ENCODE data around the gene MAP4K3. TPM values are rescaled to one million over a fixed set of nuclear protein-coding genes. Genes with fewer than 3 reads are reported as not detected.

MAP4K3 gene
- total and polyA plus RNA-seq, 2 of the 4 experiments (the other 2 are of a cell fraction), result 13.2 to 32.6 TPM

DNA sequence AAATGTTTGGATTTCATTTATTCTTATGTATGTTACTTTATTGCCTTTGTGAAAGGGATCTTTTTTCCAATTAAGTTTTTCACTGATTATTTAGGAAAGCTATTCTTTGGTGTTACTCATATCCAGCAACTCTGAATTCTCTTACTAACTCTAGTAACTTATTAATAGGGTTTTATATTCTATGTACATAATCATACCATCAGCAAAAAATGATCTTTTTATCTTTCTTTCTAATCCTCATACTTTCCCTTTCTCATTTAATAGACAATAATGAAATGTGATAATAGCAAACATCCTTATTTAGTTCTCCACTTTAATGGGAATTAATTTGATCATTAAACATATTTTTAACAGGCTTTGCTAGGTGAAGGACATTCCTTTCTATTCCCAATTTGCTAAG lies 181.0 kb downstream of the MAP4K3 start:
- H3K4me2 ChIP-seq (ENCODE audit: low read depth, low read length), result no peak overlapping the region
- H3K18ac ChIP-seq (ENCODE audit: low read depth, low read length), result no peak overlapping the region
- no peak overlapping the region for H4K8ac ChIP-seq (ENCODE audit: low read depth in 2 of 2, low read length in 2 of 2)
- no peak for ATAC-seq (ENCODE audit: low read depth)
- no peak overlapping the region for H2AFZ ChIP-seq (replicated peaks; ENCODE audit: low read length, poor library complexity)
- TF ChIP-seq RFX5 (IDR thresholded peaks at IDR 0.05; ENCODE audit: low read depth, low read length) (no peak), BHLHE40 (IDR thresholded peaks at IDR 0.05; ENCODE audit: low read depth, low read length) (no peak)
- TF ChIP-seq, protein P1, sequence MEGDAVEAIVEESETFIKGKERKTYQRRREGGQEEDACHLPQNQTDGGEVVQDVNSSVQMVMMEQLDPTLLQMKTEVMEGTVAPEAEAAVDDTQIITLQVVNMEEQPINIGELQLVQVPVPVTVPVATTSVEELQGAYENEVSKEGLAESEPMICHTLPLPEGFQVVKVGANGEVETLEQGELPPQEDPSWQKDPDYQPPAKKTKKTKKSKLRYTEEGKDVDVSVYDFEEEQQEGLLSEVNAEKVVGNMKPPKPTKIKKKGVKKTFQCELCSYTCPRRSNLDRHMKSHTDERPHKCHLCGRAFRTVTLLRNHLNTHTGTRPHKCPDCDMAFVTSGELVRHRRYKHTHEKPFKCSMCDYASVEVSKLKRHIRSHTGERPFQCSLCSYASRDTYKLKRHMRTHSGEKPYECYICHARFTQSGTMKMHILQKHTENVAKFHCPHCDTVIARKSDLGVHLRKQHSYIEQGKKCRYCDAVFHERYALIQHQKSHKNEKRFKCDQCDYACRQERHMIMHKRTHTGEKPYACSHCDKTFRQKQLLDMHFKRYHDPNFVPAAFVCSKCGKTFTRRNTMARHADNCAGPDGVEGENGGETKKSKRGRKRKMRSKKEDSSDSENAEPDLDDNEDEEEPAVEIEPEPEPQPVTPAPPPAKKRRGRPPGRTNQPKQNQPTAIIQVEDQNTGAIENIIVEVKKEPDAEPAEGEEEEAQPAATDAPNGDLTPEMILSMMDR (conservative IDR thresholded peaks at IDR 0.05; ENCODE audit: low read depth, low read length), result no peak
- no peak overlapping the region for H4K91ac ChIP-seq (ENCODE audit: insufficient read depth, low read depth, low read length)
- H2BK5ac ChIP-seq (ENCODE audit: low read depth, low read length, poor library complexity, severe bottlenecking), result no peak overlapping the region
- no TSS peak for BruUV-seq (replicated peaks)
- no peaks in the 10 kb centered on the region for H3K27me3 ChIP-seq (ENCODE audit: control insufficient read depth, insufficient read depth, low read length)
- no peak overlapping the region for H2AK9ac ChIP-seq (replicated peaks; ENCODE audit: low read depth, low read length, poor library complexity)
- H3K9me1 ChIP-seq (ENCODE audit: insufficient read depth, low read length), result 0 out of 2 replicates have a peak, but pooled peaks cover 2% of the 10 kb centered on the region
- H3K27ac ChIP-seq (ENCODE audit: insufficient read depth, low read length), result no peak overlapping the region
- H3K56ac ChIP-seq (ENCODE audit: extremely low read depth, insufficient read depth, low read length), result no peak overlapping the region
- dilution Hi-C loops (cut with HindIII; ENCODE audit: low sequenced_read_pairs, unreplicated experiment) (no loop called here), in situ Hi-C loops (cut with MboI; ENCODE audit: low sequenced_read_pairs) (no loop called here), intact Hi-C loops (cut with micrococcal nuclease) (no loop called here)
- H3K36me3 ChIP-seq (ENCODE audit: control insufficient read depth, insufficient read depth, low read length), result peaks cover 48% of the 10 kb centered on the region
- ChIA-PET POLR2A (ENCODE audit: unreplicated experiment) (no interaction called here), CTCF (no interaction called here)
- no peak overlapping the region for H3K4ac ChIP-seq (ENCODE audit: low read depth, low read length)
- no peak overlapping the region for H3K4me3 ChIP-seq (ENCODE audit: insufficient read depth, low read depth, low read length)
- no peaks in the 10 kb centered on the region for H3K4me1 ChIP-seq (ENCODE audit: control insufficient read depth, insufficient read depth, low read length)
- no peak overlapping the region for H3K23ac ChIP-seq (ENCODE audit: low read depth, low read length)
- no peak overlapping the region for H2BK20ac ChIP-seq (ENCODE audit: low read depth, low read length)
- no peaks in the 10 kb centered on the region for H3K9me3 ChIP-seq (ENCODE audit: control insufficient read depth, insufficient read depth, low read length)
- H2BK120ac ChIP-seq (ENCODE audit: low read depth, low read length), result no peak overlapping the region
- no peaks in the 10 kb centered on the region for H4K20me1 ChIP-seq (ENCODE audit: insufficient read depth, low read length)
- 0 out of 4 replicates have a peak, but pooled peaks cover 0 to 3% of the 10 kb centered on the region in 2 experiments for H3K79me1 ChIP-seq (ENCODE audit: low read depth in 1 of 2, low read length in 2 of 2)
- no peak overlapping the region for H3K14ac ChIP-seq (replicated peaks; ENCODE audit: low read depth, low read length)
- H2AK5ac ChIP-seq (ENCODE audit: low read depth, low read length), result no peak overlapping the region
- no peak overlapping the region for H2BK15ac ChIP-seq (ENCODE audit: low read depth, low read length)
- DNase-seq, result no peak
- no peak overlapping the region for H3K9ac ChIP-seq (ENCODE audit: low read depth, low read length)
- no peak overlapping the region for H4K5ac ChIP-seq (ENCODE audit: low read depth, low read length)

All from IMR-90 (cell line).